ENCODE data around the gene SLC25A2. TPM values are rescaled to one million over a fixed set of nuclear protein-coding genes. Genes with fewer than 3 reads are reported as not detected.
"Not testable (repeated sequence)": the region's sequence is repeated elsewhere in the genome, so short reads cannot be mapped to it uniquely, and the experiment has no call there.

SLC25A2 gene
- total RNA-seq, 1 donor from 2014 or later = 0.25 TPM

DNA sequence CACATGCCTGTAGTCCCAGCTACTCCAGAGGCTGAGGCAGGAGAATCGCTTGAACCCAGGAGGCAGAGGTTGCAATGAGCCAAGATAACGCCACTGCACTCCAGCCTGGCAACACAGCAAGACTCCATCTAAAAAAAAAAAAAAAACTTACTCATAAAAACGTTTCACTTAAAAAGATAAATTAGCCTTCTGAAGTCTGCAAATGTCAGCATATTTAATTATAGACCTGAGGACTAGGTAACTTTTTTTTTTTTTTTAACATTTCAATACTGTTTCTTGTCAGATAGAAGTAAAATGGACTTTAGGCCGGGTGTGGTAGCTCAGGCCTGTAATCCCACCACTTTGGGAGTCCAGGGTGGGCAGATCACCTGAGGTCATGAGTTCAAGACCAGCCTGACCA lies 13.1 kb upstream of the SLC25A2 start:
- not testable (repeated sequence) for ATAC-seq; DNase-seq (ENCODE audit: low spot score)

DNA sequence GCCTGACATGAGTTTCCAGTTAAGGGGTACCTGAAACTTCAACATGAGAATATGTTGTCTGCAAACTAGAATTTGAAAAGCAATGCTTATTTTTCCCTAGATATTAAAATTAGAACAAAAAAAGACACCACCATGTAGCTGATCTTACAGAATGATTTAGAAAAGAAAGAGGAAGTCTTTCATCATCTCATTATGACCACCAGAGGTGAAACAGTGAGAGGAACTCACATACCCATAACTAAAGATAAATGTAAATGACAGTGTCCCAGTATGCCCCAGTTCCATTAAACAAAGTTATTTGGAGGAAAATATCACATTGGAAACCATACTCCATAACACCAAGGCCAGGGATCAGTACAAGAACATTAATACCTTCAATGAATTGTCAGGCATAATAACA lies 9.9 kb upstream of the SLC25A2 start:
- DNase-seq (ENCODE audit: low spot score) = no peak
- no peak for ATAC-seq

DNA sequence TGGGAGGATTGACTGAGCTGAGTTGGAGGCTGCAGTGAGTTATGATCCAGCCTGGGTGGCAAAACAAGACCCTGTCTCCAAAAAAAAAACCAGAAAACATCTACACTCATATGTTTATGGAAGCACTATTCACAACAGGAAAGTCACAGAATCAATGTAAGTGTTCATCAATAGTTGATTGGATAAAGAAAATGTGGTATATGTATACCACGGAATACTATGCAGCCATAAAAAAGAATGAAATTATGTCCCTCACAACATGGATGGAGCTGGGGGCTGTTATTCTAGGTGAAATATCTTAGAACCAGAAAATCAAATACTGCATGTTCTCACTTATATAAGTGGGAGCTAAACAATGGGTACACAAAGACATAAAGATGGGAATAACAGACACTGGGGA lies 2.8 kb upstream of the SLC25A2 start:
- no peak for DNase-seq (ENCODE audit: low spot score)
- no peak for ATAC-seq

DNA sequence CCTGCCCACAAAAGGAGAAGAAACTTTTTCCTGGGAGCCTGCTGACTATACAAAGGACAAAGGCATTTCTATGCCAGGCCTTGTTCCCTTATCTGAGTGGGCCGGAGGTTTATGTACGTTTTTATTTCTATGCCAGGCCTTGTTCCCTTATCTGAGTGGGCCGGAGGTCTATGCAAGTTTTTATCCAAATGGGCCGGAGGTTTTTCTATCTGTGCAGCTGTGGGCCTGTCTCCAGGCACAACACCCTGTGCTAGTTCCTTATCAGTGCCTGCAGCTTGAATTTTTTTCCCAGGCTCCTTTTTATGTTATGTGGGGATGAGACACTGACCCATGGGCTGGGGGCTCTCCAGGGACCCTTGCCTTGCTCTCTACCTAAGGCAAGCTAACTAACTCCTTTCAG lies 5.5 kb downstream of the SLC25A2 start:
- DNase-seq (ENCODE audit: low spot score) (no peak), ATAC-seq (no peak)

DNA sequence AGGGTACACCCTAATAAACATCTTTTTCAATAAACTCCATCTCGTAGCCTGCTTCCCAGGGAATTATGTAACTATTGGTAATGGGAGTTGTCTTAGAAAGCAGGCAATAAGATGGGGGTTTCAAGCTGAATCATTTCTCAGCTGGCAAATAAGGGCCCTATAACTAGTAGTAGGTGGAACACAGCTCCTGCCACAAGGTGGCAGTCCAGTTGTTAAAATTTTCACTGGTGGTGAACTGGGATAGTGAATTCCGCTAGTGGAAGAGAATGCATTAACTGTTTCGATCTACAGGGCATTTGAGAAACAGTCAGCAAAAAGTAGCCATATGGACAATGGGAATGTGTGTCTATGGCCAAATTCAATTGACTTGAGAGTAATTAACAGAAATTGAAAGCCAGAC lies 30.9 kb downstream of the SLC25A2 start:
- no peak for DNase-seq (ENCODE audit: low spot score)
- no peak for ATAC-seq

DNA sequence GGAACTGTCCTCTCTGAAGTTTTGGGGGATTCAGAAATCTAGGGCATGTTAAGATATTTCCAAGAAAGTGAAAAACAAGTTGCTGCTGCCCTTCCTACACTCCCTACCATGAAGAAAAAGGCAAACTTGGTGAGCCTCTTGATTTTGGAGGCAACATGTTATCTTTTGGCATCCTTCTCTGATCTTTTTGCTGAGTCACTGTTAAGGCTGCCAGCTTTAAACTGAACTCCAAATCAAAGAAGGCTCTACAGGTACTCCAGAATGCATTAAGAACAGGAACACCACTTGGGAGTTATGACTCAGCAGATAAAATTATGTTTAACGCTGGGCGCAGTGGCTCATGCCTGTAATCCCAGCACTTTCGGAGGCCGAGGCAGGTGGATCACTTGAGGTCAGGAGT lies 34.7 kb downstream of the SLC25A2 start:
- ATAC-seq (no peak), DNase-seq (ENCODE audit: low spot score) (no peak)

DNA sequence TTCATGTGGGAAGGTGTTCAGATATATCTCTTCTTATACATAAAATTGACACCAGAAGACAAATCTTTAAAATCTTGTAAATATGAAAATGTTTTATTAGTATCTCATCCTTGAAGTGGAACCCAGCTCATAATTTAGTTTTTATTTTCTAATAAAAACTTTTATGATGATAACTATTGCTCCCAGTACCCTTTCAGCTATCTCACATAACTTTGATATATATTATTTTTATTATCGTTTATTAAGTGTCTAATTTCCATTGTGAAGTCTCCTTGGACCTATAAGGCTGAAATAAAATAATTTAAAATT lies 42.7 kb downstream of the SLC25A2 start:
- no peak for DNase-seq (ENCODE audit: low spot score)
- no peak for ATAC-seq

DNA sequence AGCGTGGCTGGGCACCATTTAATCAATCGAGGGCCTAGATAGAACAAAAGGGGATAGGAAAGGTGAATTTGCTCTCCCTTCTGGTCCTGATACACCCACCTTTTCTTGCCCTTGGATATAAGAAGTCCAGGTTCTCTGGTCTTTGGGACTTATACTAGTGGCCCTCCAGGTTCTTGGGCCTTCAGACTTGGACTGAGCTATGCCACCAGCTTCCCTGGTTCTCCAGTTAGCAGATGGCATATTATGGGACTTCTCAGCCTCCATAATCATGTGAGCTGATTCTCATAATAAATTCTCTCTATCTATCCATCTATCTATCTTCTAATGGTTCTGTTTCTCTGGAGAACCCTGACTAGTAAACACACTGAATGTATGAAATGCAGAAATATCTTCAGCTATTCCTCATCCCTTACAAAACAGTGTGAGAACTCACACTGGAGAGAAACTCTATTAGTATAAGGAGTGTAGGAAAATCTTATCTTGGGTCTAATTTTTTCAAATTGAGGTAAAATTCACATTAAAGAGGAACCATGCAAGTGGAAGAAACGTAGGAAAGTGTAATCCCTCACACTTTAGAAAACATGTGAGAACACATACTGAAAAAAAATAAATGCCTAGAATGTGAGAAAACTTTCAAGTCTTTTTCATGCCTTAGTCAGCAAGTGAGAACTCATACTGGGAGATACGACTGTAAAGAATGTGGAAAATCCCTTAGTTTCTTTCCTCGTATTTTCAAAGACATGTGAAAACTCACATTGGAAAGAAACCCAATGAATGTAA lies 43.2 kb downstream of the SLC25A2 start:
- DNase-seq (ENCODE audit: low spot score) (no peak), ATAC-seq (no peak)

DNA sequence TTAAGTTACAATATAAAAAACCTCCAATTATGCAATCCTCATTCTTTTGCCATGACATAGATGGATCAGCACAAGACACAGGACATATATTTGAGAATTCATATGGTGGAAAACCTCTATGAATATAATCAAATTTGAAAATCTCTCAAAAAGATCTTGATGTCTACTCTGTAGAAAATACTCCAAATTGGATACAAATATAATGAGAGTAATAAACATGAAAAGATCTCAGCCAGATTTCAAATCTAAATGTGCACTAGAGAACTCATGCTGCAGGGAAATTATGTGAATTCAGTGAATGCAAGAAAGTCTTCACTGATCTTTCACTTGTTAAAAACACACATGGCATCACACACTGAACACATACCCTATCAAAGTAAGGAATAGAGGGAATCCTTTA lies 44.9 kb downstream of the SLC25A2 start:
- no peak for ATAC-seq
- no peak for DNase-seq (ENCODE audit: low spot score)

DNA sequence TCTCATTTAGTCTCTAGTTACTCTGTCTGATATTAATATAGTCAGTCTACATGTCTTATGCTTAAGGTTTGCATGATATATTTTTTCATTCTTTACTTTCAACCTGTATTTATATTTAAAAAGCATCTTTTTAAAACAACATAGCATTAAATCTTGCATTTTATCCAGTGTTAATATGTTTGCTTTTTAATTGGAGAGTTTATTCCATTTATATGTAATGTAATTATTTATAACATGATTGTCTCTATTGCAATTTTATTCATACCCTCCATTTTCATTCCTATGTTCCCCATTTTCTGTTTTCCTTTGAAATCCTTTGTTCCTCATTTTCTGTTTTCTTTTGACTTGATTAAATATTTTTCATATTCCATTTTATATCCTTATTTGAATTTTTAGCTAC lies 45.4 kb downstream of the SLC25A2 start:
- no peak for ATAC-seq
- DNase-seq (ENCODE audit: low spot score) = no peak

Other genes starting within 250 kb of the SLC25A2 start
- 0.08 TPM for gene PCDHB2, start 209.4 kb downstream of the SLC25A2 start, total RNA-seq
- 0.15 TPM for gene PCDHB3, start 203.6 kb downstream of the SLC25A2 start, total RNA-seq
- gene PCDHB4, start 182.2 kb downstream of the SLC25A2 start, total RNA-seq = 0.35 TPM
- gene PCDHB5, start 168.8 kb downstream of the SLC25A2 start, total RNA-seq = 0.33 TPM
- 0.10 TPM for gene PCDHB6, start 154.0 kb downstream of the SLC25A2 start, total RNA-seq
- 0.25 TPM for gene PCDHB7, start 131.4 kb downstream of the SLC25A2 start, total RNA-seq
- gene PCDHB8, start 126.3 kb downstream of the SLC25A2 start, total RNA-seq = not detected
- 0.58 TPM for gene PCDHB16, start 121.7 kb downstream of the SLC25A2 start, total RNA-seq
- 0.05 TPM for gene PCDHB9, start 116.9 kb downstream of the SLC25A2 start, total RNA-seq
- 0.28 TPM for gene PCDHB10, start 111.7 kb downstream of the SLC25A2 start, total RNA-seq
- 0.20 TPM for gene PCDHB11, start 104.4 kb downstream of the SLC25A2 start, total RNA-seq
- 0.28 TPM for gene PCDHB12, start 95.3 kb downstream of the SLC25A2 start, total RNA-seq
- 0.65 TPM for gene PCDHB13, start 90.1 kb downstream of the SLC25A2 start, total RNA-seq
- gene PCDHB14, start 80.7 kb downstream of the SLC25A2 start, total RNA-seq = 0.75 TPM
- 0.38 TPM for gene PCDHB15, start 58.7 kb downstream of the SLC25A2 start, total RNA-seq
- gene TAF7, start 16.7 kb upstream of the SLC25A2 start, total RNA-seq = 20.6 TPM
- gene PCDHGA1, start 26.5 kb upstream of the SLC25A2 start, total RNA-seq = 0.10 TPM
- gene PCDHGA2, start 34.7 kb upstream of the SLC25A2 start, total RNA-seq = 1.1 TPM
- 0.60 TPM for gene PCDHGA3, start 39.8 kb upstream of the SLC25A2 start, total RNA-seq
- 0.63 TPM for gene PCDHGB1, start 46.0 kb upstream of the SLC25A2 start, total RNA-seq
- 0.53 TPM for gene PCDHGA4, start 51.0 kb upstream of the SLC25A2 start, total RNA-seq
- gene PCDHGB2, start 55.9 kb upstream of the SLC25A2 start, total RNA-seq = 0.81 TPM
- gene PCDHGA5, start 60.1 kb upstream of the SLC25A2 start, total RNA-seq = 0.35 TPM
- 0.83 TPM for gene PCDHGB3, start 66.2 kb upstream of the SLC25A2 start, total RNA-seq
- gene PCDHGA6, start 69.8 kb upstream of the SLC25A2 start, total RNA-seq = 0.68 TPM
- gene PCDHGA7, start 78.7 kb upstream of the SLC25A2 start, total RNA-seq = 0.33 TPM
- gene PCDHGB4, start 83.6 kb upstream of the SLC25A2 start, total RNA-seq = 2.2 TPM
- 0.35 TPM for gene PCDHGA8, start 88.6 kb upstream of the SLC25A2 start, total RNA-seq
- gene PCDHGB5, start 93.9 kb upstream of the SLC25A2 start, total RNA-seq = 4.2 TPM
- gene PCDHGA9, start 98.7 kb upstream of the SLC25A2 start, total RNA-seq = 0.65 TPM
- 2.3 TPM for gene PCDHGB6, start 104.0 kb upstream of the SLC25A2 start, total RNA-seq
- 2.2 TPM for gene PCDHGA10, start 108.9 kb upstream of the SLC25A2 start, total RNA-seq
- 2.0 TPM for gene PCDHGB7, start 113.6 kb upstream of the SLC25A2 start, total RNA-seq
- 0.68 TPM for gene PCDHGA11, start 117.0 kb upstream of the SLC25A2 start, total RNA-seq
- gene PCDHGA12, start 126.5 kb upstream of the SLC25A2 start, total RNA-seq = 1.0 TPM
- 8.5 TPM for gene PCDHGC3, start 171.9 kb upstream of the SLC25A2 start, total RNA-seq
- gene PCDHGC4, start 181.0 kb upstream of the SLC25A2 start, total RNA-seq = 0.65 TPM
- 0.40 TPM for gene PCDHGC5, start 185.0 kb upstream of the SLC25A2 start, total RNA-seq